HG03280 (cell line): Measurements from ENCODE around the gene SRP68.

Experiments used
- ATAC-seq: cut with Tn5 transposase; IDR thresholded peaks from one replicate; pipeline ENCODE4 v1.9.1; 2021; ENCODE audit warnings: mild to moderate bottlenecking, moderate library complexity; ENCODE audit not compliant: unreplicated experiment

Gene SRP68

DNA sequence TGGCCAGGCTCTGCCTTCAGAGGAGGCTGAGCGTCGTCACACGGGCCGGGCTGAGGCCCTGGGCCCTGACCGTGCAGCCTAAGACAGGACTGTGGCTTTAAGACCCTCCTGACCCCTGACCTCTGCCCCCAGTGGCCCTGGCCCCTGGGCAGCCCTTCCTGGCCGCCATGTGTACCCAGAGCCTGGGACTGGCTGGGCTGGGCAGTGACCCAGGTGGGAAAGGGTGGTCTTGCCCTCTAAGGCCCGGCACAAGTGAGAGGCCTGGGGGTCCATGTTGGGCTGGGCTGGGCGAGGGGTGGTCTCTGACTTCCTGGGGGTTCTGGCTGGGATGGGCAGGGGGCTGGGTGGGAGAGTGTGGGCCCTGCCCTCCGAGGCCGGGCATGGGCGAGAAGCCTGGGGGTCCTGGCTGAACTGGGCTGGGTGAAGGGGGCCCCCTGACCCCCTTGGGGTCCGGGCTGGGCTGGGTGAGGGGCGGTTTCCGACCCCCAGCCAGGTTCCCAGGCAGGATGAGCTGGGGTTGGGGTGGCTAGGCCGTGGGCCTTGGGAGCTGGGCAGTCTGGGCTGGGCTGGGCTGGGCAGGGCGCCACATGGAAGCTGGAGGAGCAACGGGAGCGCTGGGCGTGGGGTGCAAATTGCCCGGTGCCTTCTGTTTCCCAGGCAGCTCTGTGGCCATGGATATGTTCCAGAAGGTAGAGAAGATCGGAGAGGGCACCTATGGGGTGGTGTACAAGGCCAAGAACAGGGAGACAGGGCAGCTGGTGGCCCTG lies 71.4 kb downstream of the SRP68 start, which contains the start of gene CDK3:
TSS of gene CDK3 (plus strand) at position 101 of the 767 bp plus-strand sequence. CDS start at position 672, 571 bp downstream.
- ATAC-seq: no peak

DNA sequence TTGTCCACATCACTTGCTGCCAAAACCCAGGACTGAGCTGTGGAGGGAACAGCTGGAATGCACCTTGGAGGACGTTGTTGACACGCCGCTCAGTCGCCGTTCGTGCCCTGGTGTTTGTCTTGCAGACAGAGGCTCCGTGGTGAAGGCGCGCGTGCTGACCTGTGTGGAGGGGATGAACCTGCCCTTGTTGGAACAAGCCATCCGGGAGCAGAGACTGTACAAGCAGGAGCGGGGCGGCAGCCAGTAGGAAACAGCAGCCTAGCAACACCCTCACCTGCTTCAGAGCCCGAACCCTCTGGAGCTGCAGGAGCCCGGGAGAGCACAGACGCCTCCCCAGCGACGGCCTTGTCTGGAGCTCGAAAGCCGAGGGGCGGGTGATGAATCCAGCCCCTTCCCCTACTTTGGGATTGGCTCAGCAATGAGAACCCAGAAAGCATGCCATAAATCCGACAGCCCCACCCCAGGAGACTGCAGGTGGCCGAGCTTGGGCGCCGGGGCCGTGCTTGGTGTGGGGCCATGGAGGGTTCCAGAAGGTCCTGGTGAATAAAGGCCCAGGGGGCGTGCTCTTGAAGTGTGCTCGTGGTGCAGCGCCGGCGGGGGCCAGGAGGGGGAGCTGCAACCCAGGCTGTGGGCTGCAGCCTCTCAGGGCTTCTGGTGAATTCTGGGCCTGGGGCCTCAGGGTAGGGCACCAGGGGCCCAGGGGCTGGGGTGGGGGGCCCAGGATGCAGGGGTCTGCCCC lies 72.1 kb downstream of the SRP68 start:
- ATAC-seq: no peak

DNA sequence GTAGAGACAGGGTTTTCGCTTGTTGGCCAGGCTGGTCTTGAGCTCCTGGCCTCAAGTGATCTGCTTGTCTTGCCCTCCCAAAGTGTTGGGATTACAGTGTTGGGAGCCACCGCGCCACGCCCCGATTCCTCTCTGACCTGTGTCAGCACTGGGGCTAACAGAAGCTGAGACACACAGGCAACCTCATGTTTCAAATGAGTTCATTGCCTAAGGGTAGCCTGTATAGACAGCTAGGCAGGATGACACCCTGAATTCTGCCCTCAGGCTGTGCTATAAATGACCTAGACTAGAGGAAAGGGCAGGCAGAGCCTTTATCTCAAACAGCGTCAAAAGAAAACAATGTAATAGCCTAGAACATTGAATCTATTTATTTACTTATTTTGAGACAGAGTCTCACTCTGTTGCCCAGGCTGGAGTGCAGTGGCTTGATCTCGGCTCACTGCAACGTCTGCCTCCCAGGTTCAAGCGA lies 74.0 kb downstream of the SRP68 start:
- ATAC-seq: no peak

DNA sequence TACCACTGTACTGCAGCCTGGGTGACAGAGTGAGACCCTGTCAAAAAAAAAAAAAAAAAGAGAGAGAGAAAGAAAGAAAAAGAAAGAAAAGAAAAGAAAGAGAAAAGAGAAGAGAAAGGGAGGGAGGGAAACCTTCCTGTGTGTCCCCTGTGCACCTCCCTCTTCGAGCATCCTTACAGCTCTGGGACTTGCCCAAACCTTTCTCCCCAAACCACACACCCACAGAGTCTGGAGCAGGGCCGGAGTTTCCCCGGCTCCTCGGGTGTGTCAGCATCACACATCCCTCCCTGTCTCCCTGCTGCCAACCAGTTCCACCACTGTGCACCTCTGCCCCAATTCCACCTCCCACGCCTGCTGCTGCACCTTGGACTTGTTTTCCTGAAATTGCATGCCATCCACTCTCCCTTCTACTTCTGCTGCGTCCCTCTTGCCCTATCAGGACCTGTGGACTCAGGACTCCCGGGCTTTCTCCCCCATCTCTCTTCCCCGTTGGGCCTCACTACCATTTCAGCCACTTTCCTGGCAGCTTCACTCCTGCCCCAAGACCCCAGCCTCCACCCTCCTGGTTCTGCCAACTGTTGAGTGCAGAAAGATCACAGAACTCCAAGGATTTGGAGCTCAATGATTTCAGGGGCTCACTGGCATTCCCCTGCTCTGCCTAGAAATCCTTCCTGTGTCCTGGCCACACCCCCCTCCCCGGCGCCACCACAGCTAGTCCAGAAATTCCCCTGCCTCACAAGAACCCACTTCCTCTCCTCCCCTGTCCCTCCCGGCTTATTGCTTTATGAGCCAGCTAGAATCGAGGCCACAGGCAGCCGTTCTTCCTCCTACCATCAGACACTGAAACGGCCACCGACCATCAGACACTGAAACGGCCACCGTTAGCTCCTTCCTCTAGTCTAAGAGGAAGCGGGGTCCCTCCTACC lies 75.4 kb downstream of the SRP68 start:
- ATAC-seq: no peak

DNA sequence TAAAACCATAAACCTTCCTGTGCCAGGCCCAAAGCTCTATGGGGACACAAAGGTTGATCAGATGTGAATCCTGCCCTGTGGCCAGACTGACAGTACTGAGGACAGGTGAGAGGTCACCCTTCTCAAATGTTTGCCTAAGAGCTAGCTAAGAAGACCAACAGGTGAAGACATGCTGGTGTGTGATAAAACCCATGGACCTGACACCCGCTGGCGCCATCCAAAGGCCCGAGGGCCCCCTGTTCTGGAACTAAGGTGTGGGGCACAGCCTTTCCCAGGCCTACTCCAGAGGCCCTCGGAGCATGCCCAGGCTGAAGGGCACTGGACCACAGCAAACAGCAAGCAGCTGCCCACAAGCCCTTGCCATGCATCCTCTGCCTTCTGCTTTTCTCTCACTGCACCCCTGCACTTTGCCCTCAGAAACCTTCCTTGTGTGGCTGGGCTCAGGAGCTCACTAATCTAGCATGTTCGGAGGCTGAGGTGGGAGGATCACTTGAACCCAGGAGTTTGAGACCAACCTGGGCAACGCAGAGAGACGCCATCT lies 76.9 kb downstream of the SRP68 start:
- ATAC-seq: no peak

DNA sequence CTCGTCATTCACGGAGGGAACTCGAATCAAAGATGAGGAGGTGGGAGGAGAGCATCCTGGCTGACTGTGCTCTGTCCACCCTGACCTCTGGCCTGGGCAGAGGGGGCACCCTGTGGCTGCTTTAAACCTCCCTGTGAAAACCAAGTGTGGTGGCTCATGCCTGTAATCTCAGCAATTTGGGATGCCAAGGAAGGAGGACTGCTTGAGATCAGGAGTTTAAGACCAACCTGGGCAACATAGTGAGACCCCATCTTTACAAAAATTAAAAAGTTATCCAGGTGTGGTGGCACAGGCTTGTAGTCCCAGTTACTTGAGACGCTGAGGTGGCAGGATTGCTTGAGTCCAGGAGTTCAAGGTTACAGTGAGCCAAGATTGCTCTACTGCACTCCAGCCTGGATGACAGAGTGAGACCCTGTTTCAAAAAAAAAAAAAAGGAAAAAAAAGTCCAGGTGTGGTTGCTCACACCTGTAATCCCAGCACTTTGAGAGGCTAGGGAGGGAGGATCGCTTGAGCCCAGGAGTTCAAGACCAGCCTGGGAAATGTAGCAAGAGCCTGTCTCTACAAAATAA lies 77.4 kb downstream of the SRP68 start:
- no peak for ATAC-seq

DNA sequence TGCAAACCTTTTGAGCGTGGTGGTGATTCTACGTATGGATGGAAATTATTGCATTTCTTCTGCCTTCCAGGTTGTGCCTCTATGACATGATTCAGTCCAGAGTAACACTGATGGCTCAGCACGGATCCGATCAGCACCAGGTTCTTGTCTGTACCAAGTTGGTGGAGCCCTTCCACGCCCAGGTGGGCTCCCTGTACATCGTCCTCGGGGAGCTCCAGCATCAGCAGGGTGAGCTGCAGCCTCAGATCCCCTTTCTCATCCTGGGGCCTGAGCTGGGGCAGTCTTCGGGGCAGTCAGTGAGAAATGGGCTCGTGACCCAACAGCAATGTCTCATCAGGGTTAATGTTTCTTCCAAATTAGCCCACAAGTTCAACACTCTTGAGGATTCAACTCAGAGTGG lies 80.9 kb downstream of the SRP68 start:
- no peak for ATAC-seq
